Measurements from ENCODE around the gene MAN1B1.

MAN1B1 gene

DNA sequence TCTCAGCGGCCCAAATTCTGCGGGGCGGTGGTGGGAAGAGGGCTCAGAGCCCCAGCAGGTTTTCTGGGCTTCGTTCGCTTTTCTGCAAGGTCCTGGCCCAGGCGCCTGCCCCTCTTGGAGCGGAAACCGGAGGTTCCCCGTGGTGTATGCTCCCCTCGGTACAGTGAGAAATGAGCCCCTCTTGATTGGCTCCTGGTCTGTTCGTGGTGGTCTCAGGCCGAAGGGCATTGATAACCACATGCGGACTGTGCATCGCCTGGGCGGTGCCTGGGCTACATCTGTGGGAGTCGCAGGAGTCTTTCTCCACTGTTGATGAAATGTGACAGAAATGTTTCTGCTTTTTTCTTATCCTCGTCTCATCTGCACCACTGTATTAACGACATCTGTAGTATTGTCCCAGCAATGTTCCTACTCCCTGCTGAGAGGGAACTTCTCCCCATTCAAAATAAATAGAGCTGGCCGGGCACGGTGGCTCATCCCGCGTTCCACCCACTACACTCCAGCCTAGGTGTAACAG is 682 bp downstream of the MAN1B1 start:
- ATAC-seq = no peak
- peak; percentile 46 for DNase-seq

- ATAC-seq (no peak), DNase-seq (no peak)
These were observed 1.3 kb downstream of the MAN1B1 start for GRCh38 chr9:137088121-137088520.

- ATAC-seq (no peak), DNase-seq (no peak)
These were observed 2.6 kb downstream of the MAN1B1 start for GRCh38 chr9:137089232-137089947.

DNA sequence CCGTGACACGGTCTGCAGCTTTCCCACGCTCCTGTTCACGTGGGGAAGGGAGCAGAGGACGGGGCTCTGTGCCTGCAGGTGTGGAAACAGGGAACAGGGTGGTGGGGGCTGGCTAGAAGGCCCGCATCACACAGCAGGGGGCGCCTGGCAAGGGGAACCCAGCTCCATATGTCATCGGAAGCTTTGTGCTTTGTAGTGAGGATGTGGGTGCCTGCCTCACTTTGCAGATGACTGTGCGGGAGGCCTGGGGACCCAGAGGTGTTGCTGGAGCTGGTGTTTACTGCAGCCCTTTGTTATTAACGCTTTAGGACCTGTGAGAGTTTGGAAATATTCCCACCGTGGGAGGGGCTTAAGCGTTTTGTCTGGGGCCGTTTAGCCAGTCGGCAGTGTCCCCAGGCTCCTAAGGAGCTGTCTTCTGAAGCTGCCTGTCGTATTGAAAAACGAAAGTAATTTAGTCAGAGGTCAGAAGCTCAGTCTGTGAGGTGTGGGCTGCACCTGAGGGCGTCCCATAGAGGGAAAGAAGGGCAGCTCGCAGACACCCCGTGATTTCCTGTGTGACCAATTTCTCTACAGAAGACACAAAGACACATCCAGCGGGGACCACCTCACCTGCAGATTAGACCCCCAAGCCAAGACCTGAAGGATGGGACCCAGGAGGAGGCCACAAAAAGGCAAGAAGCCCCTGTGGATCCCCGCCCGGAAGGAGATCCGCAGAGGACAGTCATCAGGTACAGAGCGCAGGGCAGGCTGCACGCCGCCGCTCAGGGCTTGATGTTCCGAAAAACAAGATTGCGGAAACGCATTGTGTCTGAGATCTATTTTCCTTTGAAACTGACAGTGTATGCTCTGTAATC is 9.1 kb downstream of the MAN1B1 start:
- ATAC-seq = peak; percentile 98
- DNase-seq = peak; percentile 88

- no peak for ATAC-seq
These were observed 10.2 kb downstream of the MAN1B1 start for GRCh38 chr9:137096785-137097546.

DNA sequence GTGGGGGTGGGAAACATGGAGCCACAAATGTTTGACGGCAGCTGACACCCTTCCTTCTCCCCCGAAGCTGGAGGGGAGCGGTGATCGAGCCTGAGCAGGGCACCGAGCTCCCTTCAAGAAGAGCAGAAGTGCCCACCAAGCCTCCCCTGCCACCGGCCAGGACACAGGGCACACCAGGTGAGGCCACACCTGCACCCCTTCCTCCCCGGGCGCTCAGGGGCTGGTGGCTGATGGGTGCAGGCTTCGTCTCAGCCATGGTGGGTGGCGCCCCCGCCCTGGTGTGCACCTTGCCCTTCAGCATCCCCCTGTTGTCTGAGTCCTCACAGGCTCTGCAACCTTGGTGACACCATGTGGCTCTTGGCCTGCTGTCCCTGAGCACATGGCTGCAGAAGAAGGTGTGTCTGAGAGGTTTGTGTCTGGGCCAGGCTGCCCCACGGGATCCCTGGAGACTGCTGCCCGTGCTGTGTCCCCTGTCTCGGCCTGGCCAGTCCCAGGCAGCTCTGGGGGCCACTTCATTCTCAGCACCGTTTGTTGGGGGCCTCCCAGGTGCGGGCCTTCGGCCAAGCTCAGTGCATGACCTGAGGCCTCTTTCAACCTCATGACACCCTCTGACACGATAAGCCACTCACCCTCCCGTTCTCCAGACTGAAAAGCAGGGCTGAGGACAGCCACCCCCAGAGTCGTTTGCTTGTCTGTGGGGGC is 11.1 kb downstream of the MAN1B1 start:
- DNase-seq = no peak

More at GRCh38 chr9:137096785-137097546, 10.2 kb downstream of the MAN1B1 start:
- DNase-seq = no peak

GRCh38 chr9:137099231-137099630 is 12.4 kb downstream of the MAN1B1 start:
- ATAC-seq = no peak
- no peak for DNase-seq

More for the DNA sequence above, 11.1 kb downstream of the MAN1B1 start:
- no peak for ATAC-seq

GRCh38 chr9:137103206-137103999 is 16.6 kb downstream of the MAN1B1 start:
- ATAC-seq (no peak), DNase-seq (no peak)

DNA sequence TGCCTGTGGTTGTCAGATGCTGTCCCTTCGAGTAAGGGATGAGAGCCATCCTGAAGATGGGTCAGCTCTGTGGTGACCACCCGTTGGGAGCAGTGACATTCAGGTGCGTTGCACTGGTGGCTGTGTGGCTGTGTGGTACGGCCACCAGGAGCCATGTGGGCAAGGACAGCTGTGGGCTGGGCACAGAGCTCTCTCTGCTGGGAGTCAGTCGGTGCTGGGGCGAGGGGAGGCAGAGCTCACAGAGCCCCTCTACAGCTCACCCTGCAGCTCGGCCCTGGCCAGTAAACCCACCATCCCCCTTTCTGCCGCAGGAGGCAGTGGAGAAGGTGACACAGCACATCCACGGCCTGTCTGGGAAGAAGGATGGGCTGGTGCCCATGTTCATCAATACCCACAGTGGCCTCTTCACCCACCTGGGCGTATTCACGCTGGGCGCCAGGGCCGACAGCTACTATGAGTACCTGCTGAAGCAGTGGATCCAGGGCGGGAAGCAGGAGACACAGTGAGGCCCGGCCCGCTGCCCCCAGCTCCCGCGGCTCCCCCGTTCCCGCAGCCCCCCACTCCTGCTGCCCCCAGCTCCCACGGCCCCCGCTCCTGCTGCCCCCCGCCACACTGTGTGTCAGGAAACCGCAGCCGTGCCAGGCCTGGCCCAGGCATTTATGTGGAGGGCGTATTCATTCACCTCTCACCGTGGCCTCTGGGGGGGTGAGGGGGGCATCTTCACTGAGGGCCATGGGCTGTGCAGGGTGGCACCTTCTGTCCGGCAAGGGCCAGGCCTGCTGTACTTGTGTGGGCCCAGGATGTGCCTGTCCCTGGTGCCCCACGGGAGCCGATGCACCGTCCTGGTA is 19.3 kb downstream of the MAN1B1 start:
- DNase-seq (no peak), ATAC-seq (no peak)

DNA sequence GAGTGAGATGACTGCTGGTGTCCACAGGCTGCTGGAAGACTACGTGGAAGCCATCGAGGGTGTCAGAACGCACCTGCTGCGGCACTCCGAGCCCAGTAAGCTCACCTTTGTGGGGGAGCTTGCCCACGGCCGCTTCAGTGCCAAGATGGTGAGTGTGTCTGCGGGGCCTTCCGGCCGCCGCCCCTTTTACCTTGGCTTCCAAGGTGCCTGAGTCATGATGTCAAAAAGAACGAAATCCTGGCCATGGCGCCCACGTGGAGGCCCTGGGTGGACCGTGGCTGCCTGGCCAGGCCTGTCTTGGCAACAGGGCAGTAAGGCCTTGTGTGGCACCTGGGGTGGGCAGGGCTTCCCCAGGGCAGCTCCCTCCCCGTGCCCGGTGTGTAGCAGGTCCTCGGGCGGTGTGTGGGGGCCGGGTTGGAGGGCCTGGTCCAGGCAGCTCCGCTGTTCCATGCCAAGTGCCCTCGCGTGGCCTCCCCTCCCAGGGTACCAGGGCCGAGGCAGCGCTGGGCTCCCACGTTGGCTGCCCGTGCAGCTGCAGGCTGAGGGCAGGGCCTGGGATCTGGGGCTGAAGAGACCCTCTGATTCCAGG is 20.0 kb downstream of the MAN1B1 start:
- DNase-seq (no peak), ATAC-seq (no peak)

DNA sequence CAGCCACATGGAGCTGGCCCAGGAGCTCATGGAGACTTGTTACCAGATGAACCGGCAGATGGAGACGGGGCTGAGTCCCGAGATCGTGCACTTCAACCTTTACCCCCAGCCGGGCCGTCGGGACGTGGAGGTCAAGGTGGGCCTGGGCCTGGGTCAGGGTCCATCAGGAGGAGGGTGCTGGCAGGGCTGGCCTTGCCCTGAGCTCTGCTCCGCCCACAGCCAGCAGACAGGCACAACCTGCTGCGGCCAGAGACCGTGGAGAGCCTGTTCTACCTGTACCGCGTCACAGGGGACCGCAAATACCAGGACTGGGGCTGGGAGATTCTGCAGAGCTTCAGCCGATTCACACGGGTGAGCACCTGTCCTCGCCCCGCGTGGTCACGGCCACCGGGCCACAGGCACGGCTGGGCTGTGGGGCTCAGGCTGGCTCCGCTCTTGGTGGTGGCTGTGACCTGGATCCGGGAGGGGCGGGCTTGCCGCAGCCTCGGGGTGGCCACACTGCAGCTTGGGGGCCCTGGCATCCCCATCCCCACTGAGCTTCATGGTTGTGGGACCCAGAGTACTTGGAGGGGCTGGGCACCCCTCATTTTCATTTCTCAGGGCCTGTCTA is 20.6 kb downstream of the MAN1B1 start:
- DNase-seq = no peak

GRCh38 chr9:137107982-137108381 is 21.2 kb downstream of the MAN1B1 start:
- ATAC-seq = no peak
- DNase-seq = no peak

More for the DNA sequence above, 20.6 kb downstream of the MAN1B1 start:
- ATAC-seq = no peak

GRCh38 chr9:137108608-137109249 is 21.9 kb downstream of the MAN1B1 start:
- ATAC-seq = no peak
- DNase-seq = no peak

- no peak for DNase-seq
- no peak for ATAC-seq
These were observed 22.7 kb downstream of the MAN1B1 start for GRCh38 chr9:137109250-137110146.

DNA sequence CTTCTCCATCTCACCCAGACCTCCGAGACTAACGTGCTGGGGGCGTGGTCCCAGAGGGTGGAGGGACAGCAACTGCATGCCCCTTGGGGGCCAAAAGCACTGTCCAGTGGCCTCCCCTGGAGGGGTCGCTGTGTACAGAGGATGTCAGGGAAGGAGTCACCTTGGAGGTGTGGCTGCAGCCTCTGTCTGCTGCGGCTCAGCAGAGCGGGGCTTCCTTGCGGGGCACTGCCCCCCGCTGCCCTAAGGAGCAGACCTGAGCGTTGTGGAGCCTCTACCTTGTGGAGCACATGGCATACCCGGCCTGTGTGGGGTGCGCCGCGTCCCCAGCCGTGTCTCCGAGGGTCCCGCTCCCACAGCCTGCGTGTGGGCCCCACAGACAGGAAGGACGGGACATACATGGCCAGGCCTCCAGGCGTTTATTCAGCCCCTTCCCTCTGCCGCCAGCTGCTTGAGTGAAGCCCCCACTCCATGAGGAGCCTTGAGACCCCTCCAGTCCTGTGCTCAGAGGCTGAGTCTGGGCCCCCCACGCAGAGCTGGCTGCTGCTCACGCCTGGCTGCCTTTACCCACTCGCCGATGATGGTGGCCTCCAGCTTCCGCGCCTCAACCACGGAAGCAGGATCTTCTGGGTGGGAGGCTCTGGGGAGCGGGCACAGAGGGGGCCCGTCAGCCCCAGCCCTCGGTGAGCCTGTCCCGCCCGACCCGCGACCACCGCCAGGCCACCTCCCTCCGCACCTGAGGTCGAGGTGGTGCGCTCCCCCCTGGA is 23.5 kb downstream of the MAN1B1 start:
- DNase-seq (no peak), ATAC-seq (no peak)

DNA sequence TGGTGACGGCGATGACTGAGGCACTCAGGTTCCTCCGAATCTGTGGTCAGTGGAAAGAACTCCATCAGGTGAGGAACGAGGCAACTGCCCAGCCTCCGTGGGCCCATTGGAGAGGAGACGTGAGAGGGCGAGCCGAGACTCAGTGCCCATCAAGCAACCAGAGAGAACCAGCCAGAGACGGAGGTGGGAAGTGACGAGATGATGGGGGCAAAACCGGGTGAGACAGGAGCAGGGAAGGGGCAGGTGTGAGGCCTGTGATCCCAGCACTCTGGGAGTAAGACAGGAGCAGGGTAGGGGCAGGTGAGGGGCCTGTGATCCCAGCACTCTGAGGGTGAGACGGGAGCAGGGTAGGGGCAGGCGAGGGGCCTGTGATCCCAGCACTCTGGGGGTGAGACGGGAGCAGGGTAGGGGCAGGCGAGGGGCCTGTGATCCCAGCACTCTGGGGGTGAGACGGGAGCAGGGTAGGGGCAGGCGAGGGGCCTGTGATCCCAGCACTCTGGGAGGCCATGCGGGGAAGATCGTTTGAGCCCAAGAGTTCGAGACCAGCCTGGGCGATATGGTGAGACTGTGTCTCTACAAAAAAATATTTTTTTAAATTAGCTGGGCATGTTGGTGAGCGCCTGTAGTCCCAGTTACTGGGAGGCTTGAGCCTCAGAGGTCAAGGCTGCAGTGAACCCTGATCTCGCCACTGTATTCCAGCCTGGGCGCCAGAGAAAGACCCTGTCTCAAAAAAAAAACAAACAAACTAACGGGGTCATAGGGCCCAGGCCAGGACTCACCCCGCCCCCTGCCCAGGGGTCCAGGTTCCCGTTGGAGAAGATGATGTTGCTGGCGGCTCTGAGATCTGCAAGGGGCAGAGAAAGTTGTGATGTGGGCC is 24.4 kb downstream of the MAN1B1 start:
- DNase-seq = no peak
- ATAC-seq = no peak

Measured in stimulated activated naive CD8-positive, alpha-beta T cell treated with anti-CD3 and anti-CD28 coated beads, Interleukin-15, Interleukin-2, amounts not matched to agents 100 U/mL and 50 U/mL, for 24 hours (primary cell).